MG63 (cell line): ENCODE results near the gene NLRC5. TPM values are rescaled to one million over a fixed set of nuclear protein-coding genes. Genes with fewer than 3 reads are reported as not detected.

ENCODE experiments used
- DNase-seq: peaks from one replicate; pipeline ENCODE4 v3.0.0-alpha.2; 2020
- H3K27me3 ChIP-seq: fragments of 250-450 bp; sonication (Bioruptor Pico); 2 replicates; pipeline ENCODE4 v1.5.1; 2020; ENCODE audit warnings: mild to moderate bottlenecking, moderate library complexity
- H3K36me3 ChIP-seq: fragments of 250-450 bp; sonication (Bioruptor Pico); 2 replicates; pipeline ENCODE4 v1.5.1; 2020; ENCODE audit warnings: mild to moderate bottlenecking, moderate library complexity
- H3K4me3 ChIP-seq: fragments of 250-450 bp; sonication (Bioruptor Pico); 2 replicates; pipeline ENCODE4 v1.5.1; 2020; ENCODE audit warnings: mild to moderate bottlenecking, moderate library complexity
- H3K9me3 ChIP-seq: fragments of 250-450 bp; sonication (Bioruptor Pico); 2 replicates; pipeline ENCODE4 v1.5.1; 2020; ENCODE audit warnings: mild to moderate bottlenecking, moderate library complexity
- total RNA-seq: library from RNA; depleted of rRNA; stranded (reverse); fragments of >200 nt; shearing (Covaris generic); gene quantifications from 2 replicates; pipeline ENCODE4 v1.2.3, GENCODE V29; 2014; ENCODE audit warnings: low replicate concordance

Gene NLRC5
- total RNA-seq, 1 experiment from 2014 or later, result 11.7 TPM

GRCh38 chr16:56950881-56951771 lies 38.2 kb upstream of the NLRC5 start:
- Histone ChIP-seq H3K9me3 (no peaks in the 10 kb centered on the region), H3K36me3 (peaks cover 5% of the 10 kb centered on the region), H3K27me3 (no peaks in the 10 kb centered on the region), H3K4me3 (no peak overlapping the region)
- peak; percentile 73 for DNase-seq

- Histone ChIP-seq H3K27me3 (no peaks in the 10 kb centered on the region), H3K4me3 (no peak overlapping the region), H3K36me3 (no peaks in the 10 kb centered on the region), H3K9me3 (no peaks in the 10 kb centered on the region)
- DNase-seq, result no peak
Observed at GRCh38 chr16:56953006-56953405, 36.4 kb upstream of the NLRC5 start.

GRCh38 chr16:56956076-56956475 lies 33.3 kb upstream of the NLRC5 start:
- H3K27me3 ChIP-seq, result no peaks in the 10 kb centered on the region
- no peaks in the 10 kb centered on the region for H3K36me3 ChIP-seq
- H3K9me3 ChIP-seq, result no peaks in the 10 kb centered on the region
- no peak overlapping the region for H3K4me3 ChIP-seq
- DNase-seq, result no peak

- no peaks in the 10 kb centered on the region for H3K9me3 ChIP-seq
- H3K36me3 ChIP-seq, result no peaks in the 10 kb centered on the region
- DNase-seq, result no peak
- H3K27me3 ChIP-seq, result no peaks in the 10 kb centered on the region
- no peak overlapping the region for H3K4me3 ChIP-seq
Observed at GRCh38 chr16:56956756-56957155, 32.6 kb upstream of the NLRC5 start.

- H3K4me3 ChIP-seq, result no peak overlapping the region
- H3K9me3 ChIP-seq, result no peaks in the 10 kb centered on the region
- H3K36me3 ChIP-seq, result no peaks in the 10 kb centered on the region
- no peak for DNase-seq
- H3K27me3 ChIP-seq, result no peaks in the 10 kb centered on the region
Observed at GRCh38 chr16:56960681-56961281, 28.6 kb upstream of the NLRC5 start.

GRCh38 chr16:56961386-56961785 lies 28.0 kb upstream of the NLRC5 start:
- Histone ChIP-seq H3K4me3 (no peak overlapping the region), H3K9me3 (no peaks in the 10 kb centered on the region), H3K36me3 (no peaks in the 10 kb centered on the region), H3K27me3 (no peaks in the 10 kb centered on the region)
- DNase-seq, result no peak

GRCh38 chr16:56961851-56962281 lies 27.5 kb upstream of the NLRC5 start, which contains the start of gene CETP:
Gene CETP (plus strand): TSS chr16:56961950. CDS start chr16:56961980, 30 bp downstream.
- H3K4me3 ChIP-seq, result no peak within 1 kb of the TSS
- no peaks in the 10 kb centered on the region for H3K27me3 ChIP-seq
- no peaks in the 10 kb centered on the region for H3K9me3 ChIP-seq
- no peak for DNase-seq
- H3K36me3 ChIP-seq, result no peaks in the 10 kb centered on the region

GRCh38 chr16:56964243-56965148 lies 24.9 kb upstream of the NLRC5 start:
- H3K9me3 ChIP-seq, result no peaks in the 10 kb centered on the region
- no peaks in the 10 kb centered on the region for H3K27me3 ChIP-seq
- H3K4me3 ChIP-seq, result no peak overlapping the region
- peak; percentile 71 for DNase-seq
- no peaks in the 10 kb centered on the region for H3K36me3 ChIP-seq

- H3K27me3 ChIP-seq, result no peaks in the 10 kb centered on the region; the same call in 1 of the 2 replicates
- H3K36me3 ChIP-seq, result no peaks in the 10 kb centered on the region
- H3K4me3 ChIP-seq, result no peak overlapping the region
- no peak for DNase-seq
- no peaks in the 10 kb centered on the region for H3K9me3 ChIP-seq
Observed at GRCh38 chr16:56965149-56966092, 23.9 kb upstream of the NLRC5 start.

- no peak for DNase-seq
- Histone ChIP-seq H3K27me3 (no peaks in the 10 kb centered on the region; the same call in 1 of the 2 replicates), H3K9me3 (no peaks in the 10 kb centered on the region), H3K4me3 (no peak overlapping the region), H3K36me3 (no peaks in the 10 kb centered on the region)
Observed at GRCh38 chr16:56966093-56966475, 23.3 kb upstream of the NLRC5 start.

- no peak overlapping the region for H3K4me3 ChIP-seq
- H3K36me3 ChIP-seq, result no peaks in the 10 kb centered on the region
- DNase-seq, result no peak
- no peaks in the 10 kb centered on the region for H3K9me3 ChIP-seq
- H3K27me3 ChIP-seq, result no peaks in the 10 kb centered on the region; the same call in 1 of the 2 replicates
Observed at GRCh38 chr16:56967733-56968132, 21.6 kb upstream of the NLRC5 start.

GRCh38 chr16:56969769-56970168 lies 19.6 kb upstream of the NLRC5 start:
- H3K36me3 ChIP-seq, result no peaks in the 10 kb centered on the region
- H3K27me3 ChIP-seq, result no peaks in the 10 kb centered on the region; the same call in 1 of the 2 replicates
- no peaks in the 10 kb centered on the region for H3K9me3 ChIP-seq
- no peak overlapping the region for H3K4me3 ChIP-seq
- DNase-seq, result no peak

- DNase-seq, result no peak
- H3K9me3 ChIP-seq, result no peaks in the 10 kb centered on the region
- no peaks in the 10 kb centered on the region; the same call in 1 of the 2 replicates for H3K27me3 ChIP-seq
- no peaks in the 10 kb centered on the region for H3K36me3 ChIP-seq
- no peak overlapping the region for H3K4me3 ChIP-seq
Observed at GRCh38 chr16:56970934-56971767, 18.2 kb upstream of the NLRC5 start.

- Histone ChIP-seq H3K4me3 (no peak overlapping the region), H3K9me3 (no peaks in the 10 kb centered on the region), H3K27me3 (no peaks in the 10 kb centered on the region; the same call in 1 of the 2 replicates), H3K36me3 (no peaks in the 10 kb centered on the region)
- DNase-seq, result no peak
Observed at GRCh38 chr16:56971768-56972043, 17.7 kb upstream of the NLRC5 start.
